GM18511 (cell line): ENCODE measurements around the gene BLOC1S3.

ENCODE experiments used
- ATAC-seq: cut with Tn5 transposase; IDR thresholded peaks from one replicate; pipeline ENCODE4 v1.9.1; 2021; ENCODE audit warnings: mild to moderate bottlenecking, moderate library complexity; ENCODE audit not compliant: unreplicated experiment

BLOC1S3 gene

GRCh38 chr19:45145270-45146189 lies 33.1 kb upstream of the BLOC1S3 start:
- no peak for ATAC-seq

- no peak for ATAC-seq
These were observed 32.3 kb upstream of the BLOC1S3 start for GRCh38 chr19:45146251-45146650.

- ATAC-seq, result no peak
These were observed 31.8 kb upstream of the BLOC1S3 start for GRCh38 chr19:45146741-45147205.

- ATAC-seq, result no peak
These were observed 30.5 kb upstream of the BLOC1S3 start for GRCh38 chr19:45147835-45148676.

- ATAC-seq, result no peak
These were observed 29.5 kb upstream of the BLOC1S3 start for GRCh38 chr19:45149129-45149528.

GRCh38 chr19:45150180-45150579 lies 28.4 kb upstream of the BLOC1S3 start:
- ATAC-seq, result no peak

GRCh38 chr19:45150751-45151281 lies 27.8 kb upstream of the BLOC1S3 start:
- no peak for ATAC-seq

GRCh38 chr19:45151320-45151719 lies 27.3 kb upstream of the BLOC1S3 start:
- no peak for ATAC-seq

- ATAC-seq, result no peak
These were observed 26.6 kb upstream of the BLOC1S3 start for GRCh38 chr19:45151821-45152503.

GRCh38 chr19:45152504-45153338 lies 25.9 kb upstream of the BLOC1S3 start:
- peak; percentile 65 for ATAC-seq

- ATAC-seq, result peak; percentile 33
These were observed 25.1 kb upstream of the BLOC1S3 start for GRCh38 chr19:45153339-45154063.

- no peak for ATAC-seq
These were observed 24.3 kb upstream of the BLOC1S3 start for GRCh38 chr19:45154064-45154827.

- no peak for ATAC-seq
These were observed 22.5 kb upstream of the BLOC1S3 start for GRCh38 chr19:45156011-45156630.

- ATAC-seq, result no peak
These were observed 21.8 kb upstream of the BLOC1S3 start for GRCh38 chr19:45156751-45157150.

GRCh38 chr19:45158503-45159209 lies 19.9 kb upstream of the BLOC1S3 start:
- no peak for ATAC-seq

GRCh38 chr19:45159210-45159970 lies 19.2 kb upstream of the BLOC1S3 start:
- ATAC-seq, result no peak

- no peak for ATAC-seq
These were observed 18.6 kb upstream of the BLOC1S3 start for GRCh38 chr19:45159971-45160324.
